GM23338 (cell line): Measurements from ENCODE around the gene CRADD.

Source experiments
- EZH2phosphoT487 ChIP-seq: fragments of 200-600 bp; sonication (generic); IDR thresholded peaks from one replicate; pipeline ENCODE4 v1.8.1; 2018; ENCODE audit warnings: antibody characterized with exemption; ENCODE audit not compliant: unreplicated experiment
- TF ChIP-seq, protein P1 (sequence below), 2 experiments: fragments of 200-600 bp in 1 of 2; sonication (generic) in 1 of 2; conservative IDR thresholded peaks; 2 replicates each; pipeline versions ENCODE4 v1.5.1 to v1.6.1; 2016 to 2017; ENCODE audit warnings: antibody characterized with exemption in 2 of 2, low read depth in 2 of 2, mild to moderate bottlenecking in 2 of 2, moderate library complexity in 1 of 2

DNA sequence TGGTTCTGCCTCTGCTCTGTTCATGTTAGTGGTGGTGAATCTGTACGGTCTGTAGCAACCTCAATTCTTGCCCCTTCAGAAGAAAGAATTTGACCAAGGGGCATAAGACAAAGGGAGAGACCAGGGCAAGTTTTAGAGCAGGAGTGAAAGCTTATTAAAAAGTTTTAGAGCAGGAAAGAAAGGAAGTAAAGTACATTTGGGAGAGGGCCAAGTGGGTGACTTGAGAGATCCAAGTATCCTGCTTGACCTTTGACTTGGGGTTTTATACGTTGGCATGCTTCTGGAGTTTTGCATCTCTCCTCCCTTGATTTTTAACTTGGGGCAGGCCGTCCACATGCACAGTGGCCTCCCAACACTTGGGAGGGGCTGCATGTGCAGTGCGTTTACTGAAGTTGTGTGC, 225.0 kb downstream of the CRADD start:
- no peak for TF ChIP-seq EZH2phosphoT487
- TF ChIP-seq, protein P1, sequence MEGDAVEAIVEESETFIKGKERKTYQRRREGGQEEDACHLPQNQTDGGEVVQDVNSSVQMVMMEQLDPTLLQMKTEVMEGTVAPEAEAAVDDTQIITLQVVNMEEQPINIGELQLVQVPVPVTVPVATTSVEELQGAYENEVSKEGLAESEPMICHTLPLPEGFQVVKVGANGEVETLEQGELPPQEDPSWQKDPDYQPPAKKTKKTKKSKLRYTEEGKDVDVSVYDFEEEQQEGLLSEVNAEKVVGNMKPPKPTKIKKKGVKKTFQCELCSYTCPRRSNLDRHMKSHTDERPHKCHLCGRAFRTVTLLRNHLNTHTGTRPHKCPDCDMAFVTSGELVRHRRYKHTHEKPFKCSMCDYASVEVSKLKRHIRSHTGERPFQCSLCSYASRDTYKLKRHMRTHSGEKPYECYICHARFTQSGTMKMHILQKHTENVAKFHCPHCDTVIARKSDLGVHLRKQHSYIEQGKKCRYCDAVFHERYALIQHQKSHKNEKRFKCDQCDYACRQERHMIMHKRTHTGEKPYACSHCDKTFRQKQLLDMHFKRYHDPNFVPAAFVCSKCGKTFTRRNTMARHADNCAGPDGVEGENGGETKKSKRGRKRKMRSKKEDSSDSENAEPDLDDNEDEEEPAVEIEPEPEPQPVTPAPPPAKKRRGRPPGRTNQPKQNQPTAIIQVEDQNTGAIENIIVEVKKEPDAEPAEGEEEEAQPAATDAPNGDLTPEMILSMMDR (conservative IDR thresholded peaks at IDR 0.05; ENCODE audit: low read depth in 2 of 2) = no peak
